Measurements from ENCODE around the gene SMARCD1.

The SMARCD1 gene

GRCh38 chr12:50057000-50057841 lies 27.9 kb upstream of the SMARCD1 start, which contains the start of gene ASIC1:
Gene ASIC1 (plus strand): TSS chr12:50057596. CDS start chr12:50058767, 1,171 bp downstream.
- peak; percentile 61 for DNase-seq

GRCh38 chr12:50057896-50058670 lies 27.1 kb upstream of the SMARCD1 start:
- DNase-seq = no peak

- no peak for DNase-seq
These were observed 26.3 kb upstream of the SMARCD1 start for GRCh38 chr12:50058743-50059312.

GRCh38 chr12:50059440-50060119 lies 25.6 kb upstream of the SMARCD1 start:
- peak; percentile 67 for DNase-seq

- DNase-seq = no peak
These were observed 25.0 kb upstream of the SMARCD1 start for GRCh38 chr12:50060120-50060468.

GRCh38 chr12:50061171-50061570 lies 24.0 kb upstream of the SMARCD1 start:
- no peak for DNase-seq

GRCh38 chr12:50061946-50062686 lies 23.0 kb upstream of the SMARCD1 start:
- no peak for DNase-seq

- no peak for DNase-seq
These were observed 22.2 kb upstream of the SMARCD1 start for GRCh38 chr12:50062728-50063460.

- DNase-seq = no peak
These were observed 19.3 kb upstream of the SMARCD1 start for GRCh38 chr12:50065726-50066310.

- no peak for DNase-seq
These were observed 18.7 kb upstream of the SMARCD1 start for GRCh38 chr12:50066402-50066801.

GRCh38 chr12:50069069-50069468 lies 16.1 kb upstream of the SMARCD1 start:
- no peak for DNase-seq

- no peak for DNase-seq
These were observed 15.6 kb upstream of the SMARCD1 start for GRCh38 chr12:50069539-50069938.

- peak; percentile 71 for DNase-seq
These were observed 14.7 kb upstream of the SMARCD1 start for GRCh38 chr12:50070314-50071060.

GRCh38 chr12:50072198-50072907 lies 12.8 kb upstream of the SMARCD1 start:
- DNase-seq = no peak

GRCh38 chr12:50073206-50073605 lies 11.9 kb upstream of the SMARCD1 start:
- DNase-seq = no peak

GRCh38 chr12:50073712-50074111 lies 11.4 kb upstream of the SMARCD1 start:
- no peak for DNase-seq

GRCh38 chr12:50074936-50075807 lies 10.0 kb upstream of the SMARCD1 start:
- peak; percentile 85 for DNase-seq

GRCh38 chr12:50075808-50076170 lies 9.4 kb upstream of the SMARCD1 start:
- DNase-seq = no peak

- DNase-seq = no peak
These were observed 8.0 kb upstream of the SMARCD1 start for GRCh38 chr12:50077099-50077498.

Data from activated CD4-positive, alpha-beta T cell treated with anti-CD3 and anti-CD28 coated beads, Interleukin-10, Interleukin-2, amounts not matched to agents 100 ng/mL and 50 ng/mL, durations not matched to agents 16 hours and 8 hours (primary cell).